Left renal cortex interstitium (tissue), 4 donors: ENCODE data around the gene TPST2. TPM values are rescaled to one million over a fixed set of nuclear protein-coding genes. Genes with fewer than 3 reads are reported as not detected.

ENCODE experiments used
- DNase-seq, 4 donors: peaks; one replicate each; pipeline ENCODE4 v3.0.0-alpha.2; 2013; ENCODE audit warnings: low read depth in 4 of 4, low spot score in 2 of 4, missing footprints in 1 of 4
- polyA plus RNA-seq, 4 donors: library from polyadenylated mRNA; unstranded; fragments of 120-200 nt; gene quantifications; one replicate each; pipeline ENCODE4 v1.2.1, GENCODE V29; 2013; ENCODE audit not compliant: insufficient read length in 4 of 4

The TPST2 gene
- polyA plus RNA-seq, 4 donors: 26.7 to 32.6 (median 29.1) TPM

DNA sequence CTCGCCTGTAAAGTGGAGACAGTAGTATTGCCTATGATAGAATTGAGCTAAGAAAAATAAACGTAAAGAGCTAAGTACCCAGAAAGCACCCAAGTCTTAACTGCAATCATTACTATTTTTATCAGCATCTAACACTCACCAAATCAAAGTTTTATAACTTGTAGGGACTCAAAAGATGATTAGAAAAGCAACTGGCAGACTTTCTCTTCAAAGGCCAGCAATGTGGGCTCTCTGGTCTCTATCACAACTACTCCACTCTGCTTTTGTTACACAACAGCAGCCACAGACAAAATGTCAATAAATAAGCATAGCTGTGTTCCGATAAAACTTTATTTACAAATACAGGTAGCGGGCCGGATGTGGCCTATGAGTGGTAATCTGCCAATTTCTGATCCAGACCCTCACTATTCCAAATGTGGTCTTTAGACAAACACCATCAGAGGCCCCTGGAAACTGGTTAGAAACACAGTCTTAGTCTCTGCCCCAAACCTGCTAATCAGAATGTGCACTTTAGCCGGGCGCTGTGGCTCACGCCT, 8.2 kb downstream of the TPST2 start:
- DNase-seq: no peak

DNA sequence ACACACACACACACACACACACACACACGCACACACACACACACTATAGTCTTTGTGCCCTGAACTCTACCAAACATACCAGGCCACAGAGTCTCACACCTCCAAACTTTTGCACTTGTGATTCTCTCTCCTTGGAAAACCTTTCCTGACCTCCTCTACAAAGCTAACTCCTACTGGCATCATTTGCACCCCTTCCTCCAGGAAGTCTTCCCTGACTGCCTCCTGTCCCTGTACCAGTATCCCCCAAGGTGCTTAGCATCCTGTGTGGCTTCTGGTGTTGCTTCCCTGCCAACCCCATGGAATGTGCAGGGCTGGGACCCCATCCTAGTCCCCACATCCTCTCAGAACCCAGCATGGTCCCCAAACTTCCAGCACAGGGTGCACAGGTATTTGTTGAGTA, 8.9 kb downstream of the TPST2 start:
- no peak for DNase-seq

DNA sequence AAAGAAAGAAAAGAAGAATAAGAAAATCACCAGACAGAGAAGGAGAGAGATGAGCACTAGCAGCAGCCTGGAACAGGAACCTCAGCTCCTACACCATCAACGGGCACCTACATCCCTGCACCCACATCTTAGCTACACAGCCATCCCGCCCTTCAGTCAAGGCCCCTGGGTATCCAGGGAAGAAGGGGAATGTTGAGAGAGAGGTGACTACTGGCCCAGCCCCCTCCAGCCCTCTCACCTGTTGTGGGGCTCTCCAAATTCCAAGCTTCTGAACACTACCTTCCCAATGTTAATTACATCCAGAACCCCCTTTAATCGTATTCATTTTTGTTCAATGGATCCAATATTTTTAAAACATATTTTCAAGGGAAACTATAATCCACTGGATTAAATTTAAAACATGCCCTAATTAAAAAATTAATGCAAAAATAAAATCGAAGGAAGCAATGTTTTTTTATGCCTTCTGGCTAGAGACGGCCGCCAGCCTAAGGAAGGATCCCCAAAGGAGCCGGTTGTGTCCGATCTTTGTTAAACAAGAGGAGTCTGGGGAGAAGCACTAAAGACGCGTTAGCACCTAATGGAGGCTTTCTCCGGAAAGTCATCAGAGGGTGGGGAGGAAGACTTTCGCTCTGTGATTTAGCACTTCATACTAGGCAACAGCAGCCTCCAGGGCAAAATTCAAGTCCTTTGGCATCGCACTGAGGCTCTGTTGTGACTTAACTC, 9.5 kb downstream of the TPST2 start:
- no peak for DNase-seq

DNA sequence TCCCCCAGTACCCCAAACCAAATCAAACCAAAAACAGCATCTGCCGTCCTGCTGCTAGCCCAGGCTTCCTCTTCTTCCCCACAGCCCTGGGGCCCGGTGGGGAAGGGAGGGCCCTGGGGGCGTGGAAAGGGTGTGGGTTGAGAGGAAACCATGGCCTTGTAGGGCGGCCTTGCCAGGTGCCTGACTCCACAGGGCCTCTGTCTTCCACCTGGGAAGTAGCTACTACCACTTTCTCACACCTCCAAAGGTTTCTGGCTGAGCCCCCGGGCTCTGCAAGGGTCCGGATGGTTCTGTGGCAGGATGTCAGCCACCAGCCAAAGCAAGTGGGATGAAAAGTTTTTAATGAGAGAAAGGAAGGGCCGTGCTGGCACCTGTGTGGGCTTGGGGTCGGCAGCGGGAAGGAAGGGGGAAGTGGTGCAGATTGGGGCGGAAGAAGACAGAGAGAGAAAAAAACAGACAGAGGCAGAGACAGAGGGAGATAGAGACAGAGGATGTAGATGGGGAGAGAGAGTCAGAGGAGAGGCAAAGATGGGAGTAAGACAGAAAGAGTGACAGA, 10.5 kb downstream of the TPST2 start:
- DNase-seq: no peak

DNA sequence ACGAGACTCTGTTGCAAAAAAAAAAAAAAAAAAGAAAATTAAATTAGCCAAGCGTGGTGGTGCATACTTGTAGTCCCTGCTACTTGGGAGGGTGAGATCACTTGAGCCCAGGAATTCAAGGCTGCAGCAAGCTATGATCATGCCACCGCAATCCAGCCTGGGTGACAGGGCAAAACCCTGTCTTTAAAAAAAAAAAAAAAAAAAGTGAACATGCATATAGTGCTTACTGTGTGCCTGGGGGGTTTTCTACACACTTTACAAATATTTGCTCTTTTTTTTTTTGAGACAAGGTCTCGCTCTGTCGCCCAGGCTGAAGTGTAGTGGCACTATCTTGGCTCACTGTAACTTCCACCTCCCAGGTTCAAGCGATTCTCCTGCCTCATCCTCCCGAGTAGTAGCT, 12.9 kb downstream of the TPST2 start:
- no peak for DNase-seq

DNA sequence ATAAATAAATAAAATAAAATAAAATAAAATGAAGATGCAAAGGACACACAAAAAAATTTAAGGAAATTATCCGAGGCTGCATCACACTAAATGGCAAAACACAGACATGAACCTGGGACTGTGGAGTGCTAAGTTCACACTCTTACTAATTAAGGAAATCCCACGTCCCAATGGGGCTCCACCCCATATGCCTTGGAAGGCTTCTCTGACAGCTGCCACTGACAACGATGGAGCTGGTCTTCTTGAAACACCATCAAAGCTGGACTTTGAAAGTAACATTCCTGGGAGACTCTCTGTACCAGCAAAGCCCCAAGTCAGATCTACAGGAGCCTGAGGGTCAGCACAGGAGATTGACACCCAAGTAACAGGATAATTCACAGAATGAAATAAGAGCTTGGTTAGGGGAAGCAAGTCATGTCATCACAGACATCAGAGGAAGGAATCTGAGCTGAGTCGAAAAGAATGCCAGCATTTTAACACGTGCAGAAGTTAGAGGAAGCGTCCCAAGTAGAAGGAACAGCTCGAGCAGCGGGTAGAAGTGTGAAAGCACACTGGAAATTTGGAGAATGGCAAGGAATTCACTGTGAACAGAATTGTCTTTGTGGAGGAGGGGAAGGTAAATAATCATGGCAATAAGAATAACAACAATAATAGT, 13.8 kb downstream of the TPST2 start:
- DNase-seq: no peak

DNA sequence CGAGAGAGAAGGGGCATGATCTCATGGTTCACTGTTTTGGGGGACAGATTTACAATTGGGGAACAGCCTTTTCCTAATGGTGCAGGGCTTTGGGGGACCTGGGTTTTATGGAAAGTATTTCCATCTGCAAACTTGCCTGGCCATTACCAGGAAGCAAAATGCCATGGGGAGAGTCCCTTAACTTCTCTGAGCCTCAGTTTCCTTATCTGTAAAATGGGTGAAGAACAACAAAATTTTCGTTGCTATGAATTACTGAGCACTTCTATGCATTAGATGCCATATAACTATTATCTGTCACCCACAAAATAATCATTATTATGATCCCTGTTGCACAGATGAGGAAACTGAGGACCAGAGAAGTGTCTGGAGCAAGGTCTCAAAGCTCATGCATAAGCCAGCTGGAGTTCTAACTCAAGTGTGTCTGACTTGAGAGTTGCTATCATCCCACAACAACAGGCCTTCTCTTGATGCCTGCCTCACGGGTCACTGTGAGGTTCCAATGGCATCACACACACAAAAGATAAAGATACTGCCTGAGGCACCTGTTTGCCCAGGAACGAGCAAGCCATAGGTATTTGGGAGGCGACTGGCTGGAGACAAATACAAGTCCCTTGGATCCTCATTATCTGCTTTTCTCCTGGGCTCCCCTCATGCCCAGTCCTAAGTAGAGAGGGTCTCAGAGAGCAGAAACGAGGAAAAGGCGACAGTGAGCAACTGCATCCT, 15.8 kb downstream of the TPST2 start:
- DNase-seq: no peak

DNA sequence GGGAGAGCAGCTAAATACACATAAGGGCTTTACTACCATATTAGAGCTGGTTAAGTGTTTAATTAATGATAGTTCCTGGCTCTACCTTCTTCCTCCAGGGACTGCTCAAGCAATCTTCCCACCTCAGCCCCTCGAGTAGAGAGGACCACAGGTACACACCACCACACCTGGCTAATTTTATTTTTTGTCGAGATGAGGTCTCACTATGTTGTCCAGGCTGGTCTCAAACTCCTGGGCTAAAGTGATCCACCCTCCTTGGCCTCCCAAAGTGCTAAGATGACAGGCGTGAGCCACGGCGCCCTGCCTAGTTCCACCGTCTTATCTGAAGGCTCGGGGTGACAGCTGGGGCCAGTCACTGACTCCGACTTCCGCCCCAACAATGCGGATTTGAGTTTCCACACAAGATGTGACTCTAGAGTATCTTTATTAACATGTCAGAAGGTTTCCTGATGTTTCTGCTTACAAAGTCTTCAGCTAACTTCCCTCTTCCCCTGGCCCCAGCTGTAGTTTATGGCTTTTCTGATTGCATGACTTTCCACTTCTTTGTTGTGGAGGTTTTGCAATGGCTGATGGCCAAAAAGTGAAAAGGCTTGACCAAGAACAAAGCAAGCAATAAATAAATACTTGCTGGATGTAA, 16.8 kb downstream of the TPST2 start:
- peak; percentile 53 to 77 (median 67) for DNase-seq

DNA sequence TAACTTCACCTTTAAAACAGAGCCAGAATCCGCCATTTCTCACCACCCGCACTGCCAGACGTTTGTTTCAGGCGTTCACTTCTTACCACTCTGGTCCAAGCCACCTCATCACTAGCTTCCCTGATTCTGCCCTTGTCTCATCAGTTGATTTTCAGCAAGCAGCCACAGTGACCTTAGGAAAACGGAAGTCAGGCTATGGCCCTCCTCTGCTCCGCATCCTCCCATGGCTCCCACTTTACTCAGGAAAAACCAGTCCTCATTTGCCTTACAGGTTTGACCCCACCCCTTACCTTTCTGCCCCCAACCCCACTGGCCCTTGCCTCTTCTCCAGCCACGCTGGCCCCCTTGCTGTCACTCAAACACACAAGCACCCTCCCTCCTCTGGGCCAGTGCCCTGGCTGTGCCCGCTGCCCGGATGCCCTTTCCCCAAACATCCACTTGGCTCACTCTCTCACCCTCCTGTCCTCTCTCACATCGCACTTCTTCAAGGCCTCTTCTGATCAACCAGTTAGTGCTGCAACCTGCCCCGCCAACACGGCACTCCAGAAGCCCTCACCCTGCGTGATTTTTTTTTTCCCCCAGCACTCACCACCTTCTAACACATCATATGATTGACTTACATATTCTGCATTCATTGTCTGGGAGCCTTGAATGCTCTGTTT, 18.9 kb downstream of the TPST2 start:
- DNase-seq: no peak

DNA sequence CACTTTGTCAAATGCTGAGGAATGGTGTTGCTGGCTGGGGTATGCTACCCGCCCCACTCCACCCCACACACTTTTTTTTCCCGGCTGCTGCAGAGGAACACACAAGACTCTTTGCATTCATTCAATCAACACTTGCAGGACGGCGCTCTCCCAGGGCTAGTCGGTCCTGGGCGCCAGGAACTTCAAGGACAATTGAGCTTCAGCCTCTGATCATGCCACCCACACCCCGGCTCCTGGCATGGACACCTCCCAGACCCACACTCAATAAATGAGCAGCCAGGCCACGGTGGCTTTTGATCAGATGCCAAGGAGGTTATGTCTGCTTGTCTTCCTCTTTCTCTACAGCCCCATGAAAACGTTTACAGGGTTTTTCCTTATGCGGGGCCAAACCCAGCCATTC, 19.8 kb downstream of the TPST2 start:
- DNase-seq: no peak

DNA sequence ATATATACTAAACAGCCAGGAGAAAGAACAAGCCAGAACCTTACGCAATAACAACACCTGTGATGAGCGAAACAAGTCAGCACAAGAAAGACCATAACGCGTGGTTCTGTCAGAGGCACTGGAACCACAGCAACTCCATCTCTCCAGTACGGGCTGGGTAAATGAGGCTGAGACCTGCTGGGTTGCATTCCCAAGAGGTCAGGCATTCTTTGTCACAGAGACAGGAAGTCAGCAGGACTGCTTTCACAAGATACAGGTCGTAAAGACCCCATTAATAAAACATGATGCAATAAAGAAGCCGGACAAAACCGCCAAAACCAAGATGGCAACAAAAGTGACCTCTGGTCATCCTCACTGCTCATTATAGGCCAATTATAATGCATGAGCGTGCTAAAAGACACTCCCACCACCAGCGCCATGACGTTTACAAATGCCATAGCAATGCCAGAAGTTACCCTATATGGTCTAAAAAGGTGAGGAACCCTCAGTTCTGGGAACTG, 21.7 kb downstream of the TPST2 start:
- no peak for DNase-seq

DNA sequence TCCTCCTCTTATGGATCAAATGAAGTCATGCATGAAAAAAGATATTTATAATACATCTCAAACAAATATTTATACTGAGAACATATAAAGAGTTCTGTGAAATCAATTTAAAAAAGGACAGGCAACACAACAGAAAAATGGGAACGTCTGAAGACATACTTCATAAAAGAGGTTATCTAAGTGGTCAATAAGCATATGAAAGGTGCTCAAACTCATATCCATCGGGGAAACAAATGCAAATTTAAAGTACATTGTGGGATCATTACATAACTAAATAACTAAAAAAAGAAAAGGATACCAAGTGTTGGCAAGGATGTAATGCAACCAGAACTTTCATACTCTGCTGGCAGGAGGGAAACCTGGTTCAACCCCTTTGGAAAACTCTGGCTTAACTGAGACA, 22.3 kb downstream of the TPST2 start:
- no peak for DNase-seq

DNA sequence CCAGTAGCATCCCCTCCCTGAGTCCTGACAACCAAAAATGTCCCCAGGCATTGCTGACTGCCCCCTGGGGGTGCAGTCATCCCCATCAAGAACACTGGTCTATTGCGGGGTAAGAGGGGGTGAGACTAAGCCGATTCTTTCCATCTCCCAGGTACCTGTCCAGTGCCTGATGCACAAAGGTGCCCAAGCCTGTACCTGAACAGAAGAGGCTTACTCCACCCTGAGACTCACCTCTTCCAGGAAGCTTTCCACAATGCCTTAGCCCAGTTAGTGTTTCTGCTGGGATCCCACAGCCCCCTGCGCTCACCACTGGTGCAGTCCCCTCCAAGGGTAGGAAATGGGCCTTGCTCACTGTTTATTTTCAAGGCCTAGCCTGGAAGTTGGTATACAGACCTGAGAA, 22.9 kb downstream of the TPST2 start:
- no peak for DNase-seq

DNA sequence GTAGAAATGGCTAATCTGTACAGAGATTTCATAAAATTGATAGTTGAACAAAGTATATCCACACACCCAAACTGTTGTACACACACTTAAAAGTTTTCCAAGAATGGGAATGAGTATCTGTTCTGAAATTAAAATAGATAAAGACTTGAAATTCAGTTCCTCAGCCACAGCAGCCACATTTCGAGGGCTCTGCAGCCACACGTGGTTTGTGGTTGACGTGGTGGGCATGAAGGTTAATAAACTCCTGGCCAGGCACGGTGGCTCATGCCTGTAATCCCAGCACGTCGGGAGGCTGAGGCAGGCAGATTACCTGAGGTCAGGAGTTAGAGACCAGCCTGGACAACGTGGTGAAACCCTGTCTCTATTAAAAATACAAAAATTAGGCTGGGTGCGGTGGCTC, 24.0 kb downstream of the TPST2 start:
- no peak for DNase-seq

DNA sequence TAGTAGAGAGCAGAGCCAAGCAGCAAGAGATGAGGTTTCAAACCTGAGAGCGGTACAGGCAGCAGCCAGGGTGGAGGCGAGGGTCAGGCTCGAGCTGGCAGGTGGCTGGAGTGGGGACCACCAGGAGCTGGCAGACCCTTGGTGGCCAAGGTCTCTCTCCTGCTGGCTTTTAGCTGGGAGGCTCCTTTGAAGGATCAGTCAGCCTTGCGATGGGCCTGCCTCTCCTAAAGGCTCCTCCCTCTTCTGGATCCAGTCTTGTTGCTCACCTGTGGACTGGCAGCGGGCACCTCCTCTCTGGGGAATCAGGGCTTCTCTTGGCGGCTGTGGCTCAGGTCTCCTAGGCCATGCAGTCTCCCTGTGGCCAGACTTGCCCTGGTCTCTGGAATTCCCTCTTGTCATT, 24.8 kb downstream of the TPST2 start:
- no peak for DNase-seq

DNA sequence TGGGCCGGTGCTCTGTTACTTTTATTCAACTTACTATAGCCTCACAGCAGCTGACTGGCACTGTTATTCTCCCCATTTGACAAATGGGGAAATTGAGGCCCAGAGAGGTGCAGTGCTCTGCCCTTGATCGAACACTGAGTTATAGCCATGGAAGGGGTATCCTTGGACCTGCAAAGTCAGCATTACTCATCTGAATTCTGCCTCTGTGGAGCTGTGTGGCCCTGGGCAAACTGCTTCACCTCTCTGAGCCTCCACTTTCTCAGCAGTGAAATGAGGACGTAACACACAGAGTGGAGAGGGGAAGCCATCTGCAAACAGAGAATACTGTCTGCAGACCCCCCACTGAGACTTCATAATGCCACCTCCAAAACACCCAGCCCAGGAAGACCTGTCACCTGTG, 25.3 kb downstream of the TPST2 start:
- DNase-seq: no peak

DNA sequence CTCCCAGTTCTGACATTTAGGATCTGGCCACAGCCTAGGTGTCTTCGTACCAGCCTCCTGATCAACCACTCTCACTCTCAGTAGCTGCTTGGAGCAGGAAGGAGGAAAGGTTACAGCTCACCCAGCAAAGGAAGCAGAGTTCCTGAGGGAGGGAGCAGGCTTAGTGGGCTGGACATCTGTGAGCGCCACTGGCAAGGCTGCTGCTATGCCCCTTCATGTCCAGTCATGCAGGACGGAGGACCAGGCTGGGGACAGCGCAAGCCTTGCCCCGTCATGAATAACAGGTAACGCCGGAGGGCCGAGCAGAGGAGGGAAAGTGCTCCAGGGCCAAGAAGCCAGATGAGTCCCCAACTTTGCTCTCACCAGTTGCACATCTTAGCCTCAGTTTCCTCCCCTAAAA, 25.8 kb downstream of the TPST2 start:
- DNase-seq: no peak

DNA sequence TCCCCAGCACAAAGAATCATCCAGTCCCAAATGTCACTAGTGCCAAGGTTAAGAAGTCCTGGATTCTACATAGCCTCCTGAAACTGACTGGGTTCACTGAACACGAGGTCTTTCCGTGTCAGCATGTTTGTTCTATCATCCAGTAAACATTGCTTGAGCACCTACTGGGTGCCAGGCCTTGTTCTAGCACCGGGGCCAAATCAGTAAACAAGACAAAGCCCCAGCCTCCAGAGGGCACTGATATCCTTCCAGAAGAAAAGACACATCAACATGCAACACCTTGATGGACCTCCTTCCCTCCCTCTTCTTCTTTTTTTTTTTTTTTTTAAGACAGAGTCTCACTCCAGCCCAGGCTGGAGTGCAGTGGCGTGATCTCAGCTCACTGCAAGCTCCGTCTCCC, 26.9 kb downstream of the TPST2 start:
- DNase-seq: no peak

DNA sequence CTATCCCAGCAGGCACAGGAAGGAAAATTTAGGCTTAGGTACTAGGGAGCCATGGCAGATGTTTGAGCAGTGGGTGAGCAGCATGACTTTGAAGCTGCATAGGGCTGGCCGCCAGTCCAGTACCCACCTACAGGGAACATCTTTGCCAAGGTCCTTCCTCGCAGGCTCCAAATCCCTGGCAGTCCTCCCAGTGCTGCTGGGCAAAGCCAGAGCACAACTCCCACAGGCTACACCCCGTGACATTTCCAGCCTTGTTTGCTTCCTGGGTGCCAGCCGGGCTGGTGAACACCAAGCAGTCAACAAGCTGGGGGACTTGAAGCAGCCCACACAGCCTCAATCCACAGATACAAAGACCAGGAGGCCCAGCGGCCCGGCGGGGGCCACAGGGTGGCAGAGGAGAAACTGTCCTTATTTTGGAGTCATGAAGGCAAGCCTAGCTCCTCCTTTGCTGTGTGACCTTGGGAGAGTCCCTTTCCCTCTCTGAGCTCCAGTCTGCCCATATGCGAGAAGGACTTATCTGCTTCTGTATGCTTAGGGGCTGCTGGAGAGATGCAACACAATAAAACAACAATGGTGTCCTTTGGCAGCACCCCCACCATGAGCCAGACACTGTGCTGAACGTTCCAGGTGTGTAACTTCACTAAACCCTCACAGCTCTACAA, 28.0 kb downstream of the TPST2 start:
- DNase-seq: no peak
